H54 (cell line): ENCODE measurements around the gene PRRC2C.

Experiments used
- DNase-seq: peaks from one replicate; pipeline ENCODE4 v3.0.0; 2011; ENCODE audit warnings: low spot score, mixed read lengths; ENCODE audit not compliant: insufficient read length
- FAIRE-seq: peaks from 3 replicates; lab custom pipeline; 2011; peaks lifted over from hg19 to GRCh38; lab: Jason Lieb, UNC
- POLR2A ChIP-seq: IDR thresholded peaks from 2 replicates; pipeline ENCODE4 v1.6.1; 2011; ENCODE audit warnings: low read depth, mild to moderate bottlenecking, low read length

The PRRC2C gene

GRCh38 chr1:171616586-171616985 is 131.3 kb downstream of the PRRC2C start:
- no peak for FAIRE-seq
- no peak for DNase-seq
- no peak for TF ChIP-seq POLR2A

GRCh38 chr1:171622152-171622462 is 136.8 kb downstream of the PRRC2C start, which contains the start of gene MYOCOS:
Gene MYOCOS (plus strand): TSS chr1:171622243. CDS start chr1:171623884, 1,641 bp downstream.
- no peak for TF ChIP-seq POLR2A
- no peak for FAIRE-seq
- DNase-seq = no peak

- FAIRE-seq = no peak
- DNase-seq = no peak
- no peak for TF ChIP-seq POLR2A
Measured at GRCh38 chr1:171623651-171624331, 138.5 kb downstream of the PRRC2C start.

GRCh38 chr1:171625225-171625624 is 139.9 kb downstream of the PRRC2C start:
- TF ChIP-seq POLR2A = no peak
- no peak for FAIRE-seq
- DNase-seq = no peak

GRCh38 chr1:171627020-171627419 is 141.7 kb downstream of the PRRC2C start:
- TF ChIP-seq POLR2A = no peak
- FAIRE-seq = no peak
- DNase-seq = no peak

GRCh38 chr1:171628225-171628624 is 142.9 kb downstream of the PRRC2C start:
- no peak for FAIRE-seq
- TF ChIP-seq POLR2A = no peak
- DNase-seq = no peak

GRCh38 chr1:171635661-171636060 is 150.3 kb downstream of the PRRC2C start:
- DNase-seq (no peak), FAIRE-seq (no peak)
- no peak for TF ChIP-seq POLR2A

GRCh38 chr1:171636141-171636540 is 150.8 kb downstream of the PRRC2C start:
- no peak for TF ChIP-seq POLR2A
- DNase-seq = no peak
- no peak for FAIRE-seq

- no peak for TF ChIP-seq POLR2A
- DNase-seq = no peak
- no peak for FAIRE-seq
Measured at GRCh38 chr1:171637928-171638576, 152.7 kb downstream of the PRRC2C start.

GRCh38 chr1:171640225-171640624 is 154.9 kb downstream of the PRRC2C start:
- FAIRE-seq (no peak), DNase-seq (no peak)
- TF ChIP-seq POLR2A = no peak

GRCh38 chr1:171641076-171641864 is 155.9 kb downstream of the PRRC2C start:
- FAIRE-seq (no peak), DNase-seq (no peak)
- no peak for TF ChIP-seq POLR2A

GRCh38 chr1:171642197-171642596 is 156.9 kb downstream of the PRRC2C start:
- FAIRE-seq = no peak
- no peak for DNase-seq
- no peak for TF ChIP-seq POLR2A
